Neutrophil (primary cell): ENCODE data around the gene HHIPL1.

Source experiments
- H3K27ac ChIP-seq: fragments of 200-600 bp; sonication (generic); 2 replicates; pipeline ENCODE4 v1.5.1; 2016; ENCODE audit warnings: mild to moderate bottlenecking, moderate library complexity
- H3K27me3 ChIP-seq: fragments of 200-600 bp; sonication (generic); 2 replicates; pipeline ENCODE4 v1.6.0; 2016; ENCODE audit warnings: mild to moderate bottlenecking
- H3K36me3 ChIP-seq: fragments of 200-600 bp; sonication (generic); 2 replicates; pipeline ENCODE4 v1.5.1; 2017
- H3K4me1 ChIP-seq, 2 experiments: fragments of 200-600 bp in 1 of 2; sonication (generic) in 1 of 2; 1 replicate in 1 of 2; 2 replicates in 1 of 2; pipeline versions ENCODE4 v1.5.1 to v1.6.1; 2013 to 2016; ENCODE audit warnings: low read depth in 1 of 2, low read length in 1 of 2, mild to moderate bottlenecking in 1 of 2, moderate library complexity in 1 of 2; ENCODE audit not compliant: control insufficient read depth in 1 of 2, insufficient read depth in 1 of 2
- H3K4me3 ChIP-seq, 2 experiments: fragments of 200-600 bp in 1 of 2; sonication (generic) in 1 of 2; 1 replicate in 1 of 2; 2 replicates in 1 of 2; pipeline ENCODE4 v1.5.1; 2013 to 2016; ENCODE audit warnings: low read depth in 1 of 2, low read length in 1 of 2, mild to moderate bottlenecking in 1 of 2, moderate library complexity in 1 of 2
- H3K9me3 ChIP-seq: fragments of 200-600 bp; sonication (generic); 2 replicates; pipeline ENCODE4 v1.5.1; 2016
- CTCF ChIP-seq: fragments of 200-600 bp; sonication (generic); IDR thresholded peaks from 2 replicates; pipeline ENCODE4 v1.5.1; 2016; ENCODE audit warnings: antibody characterized with exemption

HHIPL1 gene

GRCh38 chr14:99664937-99665273 lies 20.0 kb downstream of the HHIPL1 start:
- Histone ChIP-seq H3K4me1 (no peaks in the 10 kb centered on the region), H3K27ac (no peak overlapping the region), H3K27me3 (peaks cover 40% of the 10 kb centered on the region), H3K36me3 (no peaks in the 10 kb centered on the region), H3K9me3 (no peaks in the 10 kb centered on the region), H3K4me3 (no peak overlapping the region)
- TF ChIP-seq CTCF = no peak

DNA sequence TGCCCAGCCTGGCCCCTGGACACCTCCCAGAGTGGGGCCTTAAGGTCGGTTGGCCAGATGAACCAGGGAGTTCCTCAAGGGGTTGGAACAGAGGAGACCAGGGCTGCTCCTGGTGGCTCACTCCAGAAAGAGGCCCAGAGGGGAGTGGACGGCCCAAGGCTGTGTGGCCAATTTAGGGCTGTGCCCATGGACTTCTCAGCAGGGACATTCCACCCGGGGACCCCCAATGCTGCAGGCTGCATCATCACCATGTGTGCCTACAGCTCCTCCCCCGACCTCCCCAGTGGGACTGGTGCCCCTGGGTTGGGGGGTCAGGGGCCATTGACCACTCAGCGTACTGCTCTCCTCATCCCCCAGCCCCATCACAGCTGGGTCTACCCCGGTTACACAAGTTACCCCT lies 21.6 kb downstream of the HHIPL1 start:
- Histone ChIP-seq H3K9me3 (no peaks in the 10 kb centered on the region), H3K4me1 (no peaks in the 10 kb centered on the region), H3K27me3 (peaks cover 30% of the 10 kb centered on the region), H3K4me3 (no peak overlapping the region), H3K27ac (no peak overlapping the region), H3K36me3 (no peaks in the 10 kb centered on the region)
- TF ChIP-seq CTCF = no peak

GRCh38 chr14:99667045-99667444 lies 22.1 kb downstream of the HHIPL1 start:
- TF ChIP-seq CTCF = no peak

DNA sequence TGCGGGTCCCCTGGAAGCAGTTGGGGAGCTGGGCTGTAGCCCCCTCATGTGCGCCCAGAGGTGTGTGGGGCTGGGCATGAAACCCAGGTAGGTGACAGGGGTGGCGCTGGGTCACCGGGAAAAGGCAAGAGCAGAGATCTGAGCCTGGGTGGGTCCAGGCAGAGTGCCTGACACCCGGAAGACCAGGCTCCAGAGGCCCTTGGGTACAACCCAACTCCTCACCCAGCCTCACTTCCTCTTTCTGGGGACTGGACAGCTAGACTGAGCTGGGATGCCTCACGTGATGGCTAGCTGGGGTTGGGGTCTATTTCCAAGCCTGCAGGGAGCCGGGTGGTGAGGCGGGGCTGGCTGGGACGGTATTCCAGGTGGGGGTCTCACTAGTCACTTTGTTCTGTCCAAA lies 22.9 kb downstream of the HHIPL1 start:
- H3K27ac ChIP-seq = no peak overlapping the region
- H3K27me3 ChIP-seq = peaks cover 17% of the 10 kb centered on the region
- H3K36me3 ChIP-seq = no peaks in the 10 kb centered on the region
- H3K4me1 ChIP-seq = peaks cover 0 to 9% of the 10 kb centered on the region in 2 experiments
- no peak for TF ChIP-seq CTCF
- H3K4me3 ChIP-seq = no peak overlapping the region
- no peaks in the 10 kb centered on the region for H3K9me3 ChIP-seq

More at GRCh38 chr14:99667045-99667444, 22.1 kb downstream of the HHIPL1 start:
- Histone ChIP-seq H3K4me1 (peaks cover 0 to 1% of the 10 kb centered on the region in 2 experiments), H3K27ac (no peak overlapping the region), H3K27me3 (peaks cover 25% of the 10 kb centered on the region), H3K4me3 (no peak overlapping the region), H3K36me3 (no peaks in the 10 kb centered on the region), H3K9me3 (no peaks in the 10 kb centered on the region)

DNA sequence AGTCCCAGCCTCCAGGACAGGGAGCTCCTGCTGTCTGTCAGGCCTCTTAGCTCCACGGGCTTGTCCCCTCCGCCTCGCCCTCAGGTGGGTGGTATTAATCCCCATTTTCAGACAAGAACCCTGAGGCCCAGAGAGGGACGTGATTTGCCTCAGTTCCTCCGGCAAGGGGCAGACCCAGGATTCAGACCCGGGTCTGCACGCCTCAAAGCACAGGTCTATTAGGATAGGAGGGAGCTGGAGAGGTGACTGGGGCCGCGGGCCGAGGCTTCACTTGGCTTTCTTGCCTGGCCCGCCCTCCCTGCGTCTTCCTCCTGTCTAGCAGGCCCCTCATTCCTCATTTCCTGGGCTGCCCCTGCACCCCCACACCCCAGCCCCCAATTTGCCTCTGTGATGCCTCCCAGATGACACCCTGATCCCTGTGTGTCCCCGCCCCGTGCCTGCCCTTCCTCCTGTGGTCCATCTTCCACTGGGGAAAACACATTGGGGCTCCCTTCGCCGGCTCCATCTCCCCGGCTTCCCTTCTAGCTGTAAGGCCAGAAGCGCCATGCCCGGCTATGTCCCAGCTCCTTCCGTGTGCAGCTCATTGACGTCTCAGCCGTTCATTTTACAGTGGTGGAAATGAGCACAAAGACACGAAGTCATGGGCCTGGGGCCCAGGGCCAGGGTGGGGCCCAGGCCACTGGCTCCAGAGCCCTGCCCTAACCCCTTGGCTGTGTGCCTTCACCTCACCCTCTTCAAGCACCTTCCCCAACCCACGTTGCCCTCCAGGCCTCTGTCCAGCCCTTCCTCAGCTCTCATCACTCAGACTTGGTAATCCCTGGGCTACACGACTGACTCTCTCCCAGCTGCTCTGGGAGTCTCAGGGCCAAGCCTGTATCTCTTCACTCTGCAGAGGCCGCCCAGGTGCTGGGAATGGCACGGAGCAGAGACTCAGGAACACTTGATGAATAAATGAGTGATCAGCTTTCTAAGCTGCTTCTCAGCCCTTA lies 23.7 kb downstream of the HHIPL1 start:
- Histone ChIP-seq H3K4me3 (no peak overlapping the region), H3K27ac (no peak overlapping the region), H3K4me1 (peaks cover 0 to 11% of the 10 kb centered on the region in 2 experiments), H3K9me3 (no peaks in the 10 kb centered on the region), H3K36me3 (no peaks in the 10 kb centered on the region), H3K27me3 (peaks cover 15% of the 10 kb centered on the region)
- no peak for TF ChIP-seq CTCF
